RCC 7860 (cell line): ENCODE results near the gene LY6G6D.

Source experiments
- DNase-seq: peaks from one replicate; pipeline ENCODE4 v3.0.0-alpha.2; 2015; ENCODE audit warnings: low spot score
- FAIRE-seq: peaks from 2 replicates; lab custom pipeline; 2012; peaks lifted over from hg19 to GRCh38; lab: Jason Lieb, UNC

Gene LY6G6D

DNA sequence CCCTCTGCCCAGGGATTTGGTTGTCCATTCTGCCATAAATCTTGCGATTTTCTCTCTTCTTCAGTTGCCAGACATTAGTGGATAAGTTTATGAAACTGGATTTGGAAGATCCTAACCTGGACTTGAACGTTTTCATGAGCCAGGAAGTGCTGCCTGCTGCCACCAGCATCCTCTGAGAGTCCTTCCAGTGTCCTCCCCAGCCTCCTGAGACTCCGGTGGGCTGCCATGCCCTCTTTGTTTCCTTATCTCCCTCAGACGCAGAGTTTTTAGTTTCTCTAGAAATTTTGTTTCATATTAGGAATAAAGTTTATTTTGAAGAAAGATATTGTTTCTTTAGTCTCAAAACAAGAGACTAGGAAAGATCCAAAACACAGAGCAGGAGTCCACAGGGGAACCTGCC lies 47.2 kb downstream of the LY6G6D start, which contains the start of gene SAPCD1:
SAPCD1 (plus strand) TSS at position 301 of the 400 bp plus-strand sequence. CDS start 399 bp downstream, outside the sequence.
- FAIRE-seq (no peak), DNase-seq (no peak)

- DNase-seq (no peak), FAIRE-seq (no peak)
These were observed 47.9 kb downstream of the LY6G6D start for GRCh38 chr6:31762878-31763618.

- no peak for FAIRE-seq
- no peak for DNase-seq
These were observed 48.4 kb downstream of the LY6G6D start for GRCh38 chr6:31763619-31763940.

DNA sequence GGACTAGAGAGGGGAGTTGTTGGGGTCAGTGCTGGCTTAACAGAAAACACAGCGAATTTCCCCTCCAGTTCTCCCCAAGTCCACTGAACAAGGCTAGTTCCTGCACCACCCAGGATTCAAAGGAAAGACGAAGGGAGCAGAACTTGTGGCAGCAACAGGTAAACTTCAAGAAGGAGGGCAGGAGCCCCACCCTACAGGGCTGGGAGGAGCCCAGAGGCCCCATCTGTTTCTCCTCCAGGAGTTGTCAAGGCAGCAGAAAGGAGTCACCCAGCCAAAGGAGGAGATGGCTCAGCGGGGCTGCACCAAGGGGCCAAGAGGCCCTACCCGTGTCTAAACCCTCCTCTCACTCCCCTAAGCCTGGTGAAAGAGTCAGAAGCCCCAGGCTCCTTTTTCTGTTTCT lies 49.0 kb downstream of the LY6G6D start:
- FAIRE-seq (no peak), DNase-seq (no peak)

DNA sequence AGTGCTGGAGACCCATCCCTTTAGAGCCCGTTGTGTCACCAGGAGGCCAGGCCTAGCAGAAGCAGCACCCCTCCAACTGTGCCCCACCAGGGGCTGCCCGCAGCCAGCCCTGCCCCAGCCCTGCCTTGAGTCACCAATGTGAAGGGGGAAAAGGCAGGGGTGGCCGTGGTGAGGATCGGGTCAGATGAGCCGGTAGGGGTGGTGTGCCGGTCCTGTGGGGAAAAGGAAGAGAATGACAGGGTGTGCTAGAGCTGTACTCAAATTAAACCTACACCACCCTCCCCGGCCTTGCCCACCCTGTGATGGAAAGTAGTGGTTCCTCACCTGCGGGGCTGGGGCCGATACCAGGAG lies 50.4 kb downstream of the LY6G6D start:
- FAIRE-seq = no peak
- DNase-seq = no peak

GRCh38 chr6:31765910-31766794 lies 51.0 kb downstream of the LY6G6D start:
- FAIRE-seq (no peak), DNase-seq (no peak)

GRCh38 chr6:31767096-31767645 lies 52.0 kb downstream of the LY6G6D start:
- DNase-seq = no peak
- FAIRE-seq = no peak
